Liver (tissue), 9 donors: Measurements from ENCODE around the gene FIP1L1. TPM values are rescaled to one million over a fixed set of nuclear protein-coding genes. Genes with fewer than 3 reads are reported as not detected.
A peak's percentile ranks its signal among the peaks of the same experiment; 100 is the strongest.

Source experiments
- DNase-seq: peaks from one replicate; pipeline ENCODE4 v3.0.0-alpha.2; 2017; ENCODE audit warnings: low spot score
- H3K27ac ChIP-seq, 2 donors: one replicate each; pipeline ENCODE4 v1.7.0; 2013; ENCODE audit warnings: inconsistent platforms in 2 of 2, low read length in 2 of 2, control low read depth in 1 of 2, low read depth in 1 of 2, mild to moderate bottlenecking in 1 of 2
- H3K27me3 ChIP-seq, 4 donors: one replicate each; pipeline versions ENCODE4 v1.6.1 to v1.7.0; 2013; ENCODE audit warnings: low read length in 3 of 4, inconsistent platforms in 1 of 4, mild to moderate bottlenecking in 1 of 4, moderate library complexity in 1 of 4; ENCODE audit not compliant: control insufficient read depth in 4 of 4, insufficient read depth in 4 of 4
- H3K36me3 ChIP-seq, 4 donors: one replicate each; pipeline versions ENCODE4 v1.6.1 to v1.7.0; 2013; ENCODE audit warnings: low read length in 3 of 4, mild to moderate bottlenecking in 3 of 4, low read depth in 1 of 4, moderate library complexity in 1 of 4; ENCODE audit not compliant: control insufficient read depth in 4 of 4, insufficient read depth in 3 of 4
- H3K4me1 ChIP-seq, 4 donors: one replicate each; pipeline versions ENCODE4 v1.6.1 to v1.7.0; 2013; ENCODE audit warnings: low read length in 3 of 4, mild to moderate bottlenecking in 3 of 4, moderate library complexity in 1 of 4; ENCODE audit not compliant: control insufficient read depth in 4 of 4, insufficient read depth in 4 of 4
- H3K4me3 ChIP-seq, 3 donors: one replicate each; pipeline versions ENCODE4 v1.6.1 to v1.7.0; 2013; ENCODE audit warnings: low read length in 3 of 3, control low read depth in 1 of 3, low read depth in 1 of 3, mild to moderate bottlenecking in 1 of 3
- H3K9ac ChIP-seq, 2 donors: one replicate each; pipeline ENCODE4 v1.7.0; 2013; ENCODE audit warnings: low read length in 2 of 2, mild to moderate bottlenecking in 2 of 2, moderate library complexity in 2 of 2, control low read depth in 1 of 2, low read depth in 1 of 2
- H3K9me3 ChIP-seq, 4 donors: one replicate each; pipeline versions ENCODE4 v1.6.1 to v1.7.0; 2013; ENCODE audit warnings: low read length in 3 of 4; ENCODE audit not compliant: control insufficient read depth in 4 of 4
- ATF3 ChIP-seq: IDR thresholded peaks from 2 replicates; pipeline ENCODE4 v1.6.1; 2016; ENCODE audit warnings: antibody characterized with exemption
- CTCF ChIP-seq: fragments of 150-350 bp; IDR thresholded peaks from 2 replicates; pipeline ENCODE4 v1.5.1; 2017; ENCODE audit warnings: improper control_type of control experiment, low read depth, low read length; ENCODE audit not compliant: missing input control
- EGR1 ChIP-seq, 2 donors: IDR thresholded peaks; 2 replicates each; pipeline ENCODE4 v1.6.1; 2016 to 2018; ENCODE audit warnings: antibody characterized with exemption in 2 of 2, low read depth in 2 of 2
- FOXA2 ChIP-seq: IDR thresholded peaks from 2 replicates; pipeline ENCODE4 v1.6.1; 2016; ENCODE audit warnings: antibody characterized with exemption
- GABPA ChIP-seq, 2 donors: IDR thresholded peaks in 1 of 2; conservative IDR thresholded peaks in 1 of 2; 2 replicates each; pipeline ENCODE4 v1.6.1; 2016; ENCODE audit warnings: antibody characterized with exemption in 2 of 2, mild to moderate bottlenecking in 1 of 2, moderate library complexity in 1 of 2
- HNF4A ChIP-seq, 2 donors: conservative IDR thresholded peaks; 2 replicates each; pipeline ENCODE4 v1.6.1; 2016; ENCODE audit warnings: antibody characterized with exemption in 2 of 2, mild to moderate bottlenecking in 2 of 2
- HNF4G ChIP-seq: IDR thresholded peaks from 2 replicates; pipeline ENCODE4 v1.6.1; 2016; ENCODE audit warnings: antibody characterized with exemption
- JUND ChIP-seq, 2 donors: IDR thresholded peaks; 2 replicates each; pipeline ENCODE4 v1.6.1; 2016; ENCODE audit warnings: antibody characterized with exemption in 2 of 2
- MAX ChIP-seq: IDR thresholded peaks from 2 replicates; pipeline ENCODE4 v1.6.1; 2016; ENCODE audit warnings: antibody characterized with exemption
- NR2F2 ChIP-seq: IDR thresholded peaks from 2 replicates; pipeline ENCODE4 v1.6.1; 2016; ENCODE audit warnings: antibody characterized with exemption
- RAD21 ChIP-seq, 2 donors: IDR thresholded peaks; 2 replicates each; pipeline ENCODE4 v1.6.1; 2016; ENCODE audit warnings: antibody characterized with exemption in 2 of 2, mild to moderate bottlenecking in 2 of 2
- REST ChIP-seq: IDR thresholded peaks from 2 replicates; pipeline ENCODE4 v1.6.1; 2016; ENCODE audit warnings: antibody characterized with exemption, mild to moderate bottlenecking
- RXRA ChIP-seq, 2 donors: IDR thresholded peaks; 2 replicates each; pipeline ENCODE4 v1.6.1; 2017 to 2018; ENCODE audit warnings: antibody characterized with exemption in 2 of 2, mild to moderate bottlenecking in 1 of 2
- SP1 ChIP-seq: IDR thresholded peaks from 2 replicates; pipeline ENCODE4 v1.6.1; 2018; ENCODE audit warnings: antibody characterized with exemption, mild to moderate bottlenecking
- TAF1 ChIP-seq: conservative IDR thresholded peaks from 2 replicates; pipeline ENCODE4 v1.6.1; 2016; ENCODE audit warnings: antibody characterized with exemption, mild to moderate bottlenecking
- YY1 ChIP-seq: IDR thresholded peaks from 2 replicates; pipeline ENCODE4 v1.6.1; 2016; ENCODE audit warnings: antibody characterized with exemption, mild to moderate bottlenecking
- ZBTB33 ChIP-seq: IDR thresholded peaks from 2 replicates; pipeline ENCODE4 v1.6.1; 2016; ENCODE audit warnings: antibody characterized with exemption
- polyA plus RNA-seq, 2 donors: library from polyadenylated mRNA; stranded (reverse) in 1 of 2; unstranded in 1 of 2; fragments of 200-250 nt in 1 of 2; fragments of >200 nt in 1 of 2; fragmentation: Nextera tagmentation in 1 of 2; extraction: Ambion mirVana in 1 of 2; gene quantifications; one replicate each; pipeline versions ENCODE4 v1.2.1 to v1.2.3, GENCODE V29; 2013 to 2015
- total RNA-seq, 2 donors: library from RNA; depleted of rRNA; stranded (reverse); fragments of >200 nt; gene quantifications; one replicate each; pipeline ENCODE4 v1.2.3, GENCODE V29; 2014
- donor health status: healthy.
- donor health status: healthy.
- donor health status: healthy.
- donor health status: healthy.
- donor health status: healthy.

The FIP1L1 gene
- total and polyA plus RNA-seq, 4 donors: 12.2 to 30.3 (median 18.4) TPM

- DNase-seq: no peak
- no peak overlapping the region for H3K27ac ChIP-seq
- peaks cover 3 to 43% (median 24%) of the 10 kb centered on the region in 4 donors for H3K36me3 ChIP-seq
- H3K4me3 ChIP-seq: no peak overlapping the region
- no peaks in the 10 kb centered on the region for H3K27me3 ChIP-seq
- H3K4me1 ChIP-seq: peaks cover 0 to 20% (median 10%) of the 10 kb centered on the region in 4 donors
- no peak overlapping the region for H3K9ac ChIP-seq
- no peaks in the 10 kb centered on the region for H3K9me3 ChIP-seq
- no peak for TF ChIP-seq JUND (IDR thresholded peaks at IDR 0.05)
- TF ChIP-seq HNF4A (conservative IDR thresholded peaks at IDR 0.05): peak in 1 of 2 donors; percentile 1
- no peak for TF ChIP-seq HNF4G
- peak; percentile 35 to 56 for TF ChIP-seq RXRA (IDR thresholded peaks at IDR 0.05)
- no peak for TF ChIP-seq FOXA2
- no peak for TF ChIP-seq GABPA (IDR thresholded peaks at IDR 0.05 in 1 of 2, conservative IDR thresholded peaks at IDR 0.05 in 1 of 2)
- no peak for TF ChIP-seq ATF3
- no peak for TF ChIP-seq REST
- no peak for TF ChIP-seq SP1
- no peak for TF ChIP-seq YY1
- no peak for TF ChIP-seq CTCF
Measured at GRCh38 chr4:53456178-53456577, 78.7 kb downstream of the FIP1L1 start.

GRCh38 chr4:53459548-53459947 lies 82.1 kb downstream of the FIP1L1 start:
- Histone ChIP-seq H3K4me3 (no peak overlapping the region), H3K27ac (no peak overlapping the region), H3K9ac (no peak overlapping the region), H3K36me3 (peaks cover 3 to 37% (median 26%) of the 10 kb centered on the region in 4 donors), H3K27me3 (no peaks in the 10 kb centered on the region), H3K4me1 (peaks cover 0 to 20% (median 10%) of the 10 kb centered on the region in 4 donors), H3K9me3 (no peaks in the 10 kb centered on the region)
- DNase-seq: no peak
- TF ChIP-seq FOXA2 (no peak), MAX (no peak), RXRA (IDR thresholded peaks at IDR 0.05) (no peak), HNF4A (conservative IDR thresholded peaks at IDR 0.05) (no peak), SP1 (no peak), GABPA (IDR thresholded peaks at IDR 0.05 in 1 of 2, conservative IDR thresholded peaks at IDR 0.05 in 1 of 2) (no peak), REST (no peak), NR2F2 (no peak), HNF4G (no peak), TAF1 (no peak), YY1 (no peak), EGR1 (IDR thresholded peaks at IDR 0.05; ENCODE audit: low read depth in 2 of 2) (no peak), CTCF (no peak), RAD21 (IDR thresholded peaks at IDR 0.05) (no peak), ZBTB33 (no peak), ATF3 (no peak), JUND (IDR thresholded peaks at IDR 0.05) (no peak)
